ENCODE measurements around the gene NFE2L3. TPM values are rescaled to one million over a fixed set of nuclear protein-coding genes. Genes with fewer than 3 reads are reported as not detected.
"Not testable (repeated sequence)": the region's sequence is repeated elsewhere in the genome, so short reads cannot be mapped to it uniquely, and the experiment has no call there.

Gene NFE2L3
- total and polyA plus RNA-seq, 2 of the 8 experiments (the other 6 are each of a cell fraction or from before 2014, with no cell fraction given), result 64.9 to 76.5 TPM

GRCh38 chr7:26184281-26185101 is 32.5 kb downstream of the NFE2L3 start:
- H3K27ac ChIP-seq (ENCODE audit: low read depth, low read length); H4K5ac ChIP-seq (ENCODE audit: insufficient read length, low read depth, low read length); H3K4ac ChIP-seq (replicated peaks; ENCODE audit: insufficient read length, low read depth, low read length); H2BK15ac ChIP-seq (ENCODE audit: low read length); H2BK20ac ChIP-seq (ENCODE audit: low read length); H4K91ac ChIP-seq (replicated peaks; ENCODE audit: insufficient read length, low read length); H3K4me2 ChIP-seq (ENCODE audit: insufficient read depth in 1 of 2, low read depth in 2 of 2, low read length in 2 of 2); H3K56ac ChIP-seq (replicated peaks; ENCODE audit: insufficient read length, low read depth, low read length); H3K4me1 ChIP-seq (replicated peaks in 1 of 4; ENCODE audit: control insufficient read depth in 3 of 4, insufficient read depth in 4 of 4, low read length in 3 of 4); H3K9me3 ChIP-seq (ENCODE audit: insufficient read depth in 2 of 2, low read depth in 1 of 2, low read length in 1 of 2); H2BK5ac ChIP-seq (ENCODE audit: low read depth, low read length); H3K27me3 ChIP-seq (replicated peaks in 1 of 4; ENCODE audit: control insufficient read depth in 3 of 4, extremely low read depth in 1 of 4, insufficient read depth in 3 of 4, low read length in 3 of 4); H3K79me2 ChIP-seq (ENCODE audit: control insufficient read depth in 1 of 2, insufficient read depth in 2 of 2, low read length in 2 of 2); H3K14ac ChIP-seq (ENCODE audit: insufficient read length); H3K79me1 ChIP-seq (ENCODE audit: low read depth, low read length); H2BK12ac ChIP-seq (ENCODE audit: low read depth, low read length); H4K20me1 ChIP-seq (replicated peaks in 1 of 2; ENCODE audit: control insufficient read depth in 1 of 2, insufficient read depth in 2 of 2, low read length in 2 of 2); H2AK5ac ChIP-seq (ENCODE audit: low read depth, low read length); H3K23me2 ChIP-seq (ENCODE audit: low read depth, low read length); H3K18ac ChIP-seq (ENCODE audit: extremely low read depth, low read length); H2AFZ ChIP-seq (ENCODE audit: low read length); H2BK120ac ChIP-seq (replicated peaks; ENCODE audit: low read depth, low read length); H3K23ac ChIP-seq (ENCODE audit: insufficient read length); H3K9ac ChIP-seq (replicated peaks in 1 of 4; ENCODE audit: extremely low read depth in 1 of 4, low read depth in 3 of 4, low read length in 3 of 4); DNase-seq (ENCODE audit: low read depth in 1 of 2, low spot score in 2 of 2); H4K8ac ChIP-seq (ENCODE audit: extremely low read depth, insufficient read depth, low read length); H3K4me3 ChIP-seq (ENCODE audit: extremely low read depth in 1 of 4, insufficient read depth in 2 of 4, low read depth in 3 of 4, low read length in 4 of 4): not testable (repeated sequence)
- CTCF ChIA-PET (ENCODE audit: partially characterized antibody), result interaction anchor here (0.6 to 5.6 kb wide), 4 partner anchors 93 to 278 kb away, joined by 3 to 46 read pairs (median 17); no protein-coding TSS in a partner anchor
- peak; percentile 69 for FAIRE-seq
- POLR2A ChIA-PET (ENCODE audit: partially characterized antibody), result interaction anchor here (0.9 to 17.3 kb wide), 10 partner anchors 11 to 94 kb away, joined by 3 to 578 read pairs (median 4); partner anchors contain the start of genes CBX3 and HNRNPA2B1
- TF ChIP-seq POLR2A (IDR thresholded peaks at IDR 0.05; ENCODE audit: control extremely low read depth in 1 of 2, low read depth in 2 of 2, low read length in 2 of 2) (peak in 1 of 2 experiments; percentile 72; a peak in 2 of 3 replicates), TAF7 (optimal IDR thresholded peaks at IDR 0.05; ENCODE audit: borderline replicate concordance, low read depth, low read length) (peak; percentile 18)
- WGBS, 2 experiments (ENCODE audit: extremely low coverage in 1 of 2, insufficient coverage in 1 of 2, insufficient read length in 1 of 2, insufficient replicate concordance in 2 of 2, low coverage in 1 of 2, low lambda C conversion rate in 2 of 2, missing lambda C conversion rate in 1 of 2), result 93% methylated on average over 4 of the region's 4 CpGs; no CpG with 5 or more reads in 1 of the 2 experiments
- peaks cover 1 to 20% (median 13%) of the 10 kb centered on the region in 4 experiments; a peak in 6 of 8 replicates for H3K36me3 ChIP-seq (ENCODE audit: control insufficient read depth in 2 of 4, insufficient read depth in 4 of 4, low read length in 3 of 4)
